GM18526 (cell line): ENCODE measurements around the gene DHRS3.

Experiments
- POLR2A ChIP-seq: IDR thresholded peaks from 3 replicates; pipeline ENCODE4 v1.6.1; 2011; ENCODE audit not compliant: insufficient read length; ENCODE audit errors: extremely low read depth

DHRS3 gene

DNA sequence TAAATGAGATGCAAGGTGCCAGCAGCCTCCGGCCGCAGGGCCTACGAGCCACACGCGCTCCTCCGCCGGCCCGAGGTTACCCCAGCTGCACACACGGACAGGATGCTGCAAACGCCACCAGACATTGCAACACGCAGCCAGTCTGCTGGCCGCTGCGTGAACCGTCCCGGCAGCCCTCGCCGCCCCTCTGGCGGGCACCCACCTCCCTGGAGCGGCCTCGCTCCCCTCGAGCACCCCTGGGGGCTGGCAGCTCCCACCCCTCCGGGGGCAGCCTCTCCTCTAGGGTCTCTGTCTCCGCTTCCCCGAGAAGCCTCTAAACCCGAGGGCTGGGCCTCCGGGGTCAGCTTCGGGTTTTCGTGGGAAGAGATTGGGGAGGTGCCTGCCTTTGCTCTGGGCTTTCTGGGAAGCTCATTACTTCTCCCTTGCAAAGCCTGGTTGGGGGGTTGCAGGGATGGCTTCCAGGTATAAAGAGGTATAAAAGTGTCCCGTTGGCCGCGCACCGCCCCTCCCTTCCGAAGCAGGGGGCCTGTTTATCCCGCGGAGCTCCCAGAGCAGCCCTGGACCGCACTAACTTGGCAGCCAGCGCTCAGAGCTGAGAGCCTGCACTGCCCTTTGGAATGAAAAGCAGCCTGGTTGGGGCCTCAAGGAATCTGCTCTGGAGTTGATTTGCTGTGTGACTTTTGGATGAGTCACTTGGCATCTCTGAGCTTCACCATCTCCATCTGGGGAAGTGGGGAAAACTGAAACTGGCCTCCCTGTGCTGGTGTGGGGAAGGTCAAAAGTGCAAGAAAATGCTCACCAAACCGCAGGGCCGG lies 21.8 kb downstream of the DHRS3 start:
- no peak for TF ChIP-seq POLR2A

GRCh38 chr1:12595757-12596006 lies 22.3 kb downstream of the DHRS3 start:
- TF ChIP-seq POLR2A = no peak

- no peak for TF ChIP-seq POLR2A
Measured at GRCh38 chr1:12594966-12595756, 22.8 kb downstream of the DHRS3 start.

DNA sequence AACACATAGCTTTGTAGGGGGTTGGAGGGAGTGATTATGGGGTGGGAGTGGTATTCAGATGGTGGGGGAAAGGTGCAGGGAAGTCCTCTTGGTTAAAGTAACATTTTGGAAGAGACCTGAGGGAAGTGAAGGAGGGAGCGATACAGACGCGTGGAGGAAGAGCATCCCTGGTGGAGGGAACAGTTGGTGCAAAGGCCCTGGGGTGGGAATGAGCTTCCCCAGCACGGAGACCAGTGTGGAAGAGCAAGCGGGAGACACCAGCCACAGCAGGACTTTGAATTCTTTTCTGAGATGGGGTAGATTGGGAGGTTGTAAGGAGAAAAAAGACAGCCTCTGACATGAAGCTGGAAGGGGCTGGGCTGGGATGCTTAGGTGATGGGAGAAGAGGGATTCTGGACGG lies 23.5 kb downstream of the DHRS3 start:
- TF ChIP-seq POLR2A = no peak

GRCh38 chr1:12593621-12594066 lies 24.4 kb downstream of the DHRS3 start:
- no peak for TF ChIP-seq POLR2A

DNA sequence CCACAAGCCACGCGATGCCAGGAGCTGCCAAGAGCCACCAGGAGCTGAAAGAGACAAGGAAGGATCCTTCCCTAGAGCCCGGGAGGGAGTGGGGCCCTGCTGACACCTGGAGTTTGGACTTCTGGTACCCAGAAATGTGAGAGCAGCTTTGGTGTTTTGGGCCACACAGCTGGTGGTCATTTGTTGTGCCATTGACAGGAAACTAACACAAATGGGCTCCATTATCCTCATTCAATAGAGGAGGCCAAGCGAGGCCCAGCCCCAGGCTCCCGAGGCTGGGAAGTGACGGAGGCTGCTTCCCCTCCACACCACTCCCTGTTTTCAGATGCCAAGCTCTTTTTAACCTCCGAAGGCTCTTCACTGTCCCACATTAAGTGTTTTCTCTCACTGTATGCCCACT lies 25.5 kb downstream of the DHRS3 start:
- no peak for TF ChIP-seq POLR2A

DNA sequence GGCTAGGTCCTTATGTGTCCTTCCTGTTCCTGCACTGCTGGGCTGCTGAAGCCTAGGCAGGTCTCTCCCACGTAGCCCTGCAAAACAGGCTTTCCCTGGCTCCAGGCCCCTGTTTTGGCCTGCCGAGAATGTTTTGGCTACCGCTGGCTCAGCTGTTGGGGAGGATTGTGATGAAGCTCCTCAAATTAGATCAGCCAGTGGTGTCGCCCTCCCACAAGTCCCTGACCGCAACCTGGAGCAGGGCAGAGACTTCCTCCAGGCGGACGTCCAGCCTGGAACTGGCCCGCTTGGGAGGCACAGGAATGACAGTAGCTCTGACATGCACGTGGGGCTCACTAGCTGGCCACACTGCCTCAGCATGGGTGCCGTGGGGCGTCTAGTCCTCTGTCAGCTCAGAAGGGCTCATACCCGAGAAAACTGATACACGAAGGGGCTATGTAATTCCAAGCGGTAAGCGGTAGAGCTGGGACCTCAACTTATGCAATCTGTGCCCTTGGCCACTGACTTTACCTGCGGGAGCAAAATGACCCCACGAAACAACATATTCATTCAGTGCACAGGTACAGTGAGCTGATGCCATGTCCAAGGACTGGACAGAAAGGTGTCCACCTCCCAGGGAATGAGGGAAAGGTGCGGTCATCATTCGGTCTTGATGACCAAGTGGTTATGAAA lies 26.6 kb downstream of the DHRS3 start:
- no peak for TF ChIP-seq POLR2A

DNA sequence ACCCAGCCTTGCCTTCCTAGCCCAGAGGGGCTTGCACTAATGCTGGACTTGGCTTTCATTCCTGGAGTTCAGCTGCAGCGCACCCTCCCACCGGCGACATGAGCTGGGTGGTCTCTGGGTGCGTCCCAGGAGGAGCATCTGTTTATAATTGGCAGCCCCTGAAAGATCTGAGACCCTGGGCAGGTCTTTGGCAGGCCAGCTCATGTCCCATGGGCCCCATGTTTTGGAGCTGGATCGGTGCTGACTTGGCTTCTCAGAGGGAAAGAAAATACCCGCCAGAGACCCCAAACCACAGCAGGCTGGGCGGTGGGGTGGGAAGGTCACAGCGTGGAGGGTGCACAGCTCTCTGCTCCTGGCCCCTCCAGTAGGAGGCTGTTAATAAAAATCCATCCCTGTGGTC lies 29.3 kb downstream of the DHRS3 start:
- no peak for TF ChIP-seq POLR2A

GRCh38 chr1:12587981-12588640 lies 29.9 kb downstream of the DHRS3 start:
- no peak for TF ChIP-seq POLR2A

DNA sequence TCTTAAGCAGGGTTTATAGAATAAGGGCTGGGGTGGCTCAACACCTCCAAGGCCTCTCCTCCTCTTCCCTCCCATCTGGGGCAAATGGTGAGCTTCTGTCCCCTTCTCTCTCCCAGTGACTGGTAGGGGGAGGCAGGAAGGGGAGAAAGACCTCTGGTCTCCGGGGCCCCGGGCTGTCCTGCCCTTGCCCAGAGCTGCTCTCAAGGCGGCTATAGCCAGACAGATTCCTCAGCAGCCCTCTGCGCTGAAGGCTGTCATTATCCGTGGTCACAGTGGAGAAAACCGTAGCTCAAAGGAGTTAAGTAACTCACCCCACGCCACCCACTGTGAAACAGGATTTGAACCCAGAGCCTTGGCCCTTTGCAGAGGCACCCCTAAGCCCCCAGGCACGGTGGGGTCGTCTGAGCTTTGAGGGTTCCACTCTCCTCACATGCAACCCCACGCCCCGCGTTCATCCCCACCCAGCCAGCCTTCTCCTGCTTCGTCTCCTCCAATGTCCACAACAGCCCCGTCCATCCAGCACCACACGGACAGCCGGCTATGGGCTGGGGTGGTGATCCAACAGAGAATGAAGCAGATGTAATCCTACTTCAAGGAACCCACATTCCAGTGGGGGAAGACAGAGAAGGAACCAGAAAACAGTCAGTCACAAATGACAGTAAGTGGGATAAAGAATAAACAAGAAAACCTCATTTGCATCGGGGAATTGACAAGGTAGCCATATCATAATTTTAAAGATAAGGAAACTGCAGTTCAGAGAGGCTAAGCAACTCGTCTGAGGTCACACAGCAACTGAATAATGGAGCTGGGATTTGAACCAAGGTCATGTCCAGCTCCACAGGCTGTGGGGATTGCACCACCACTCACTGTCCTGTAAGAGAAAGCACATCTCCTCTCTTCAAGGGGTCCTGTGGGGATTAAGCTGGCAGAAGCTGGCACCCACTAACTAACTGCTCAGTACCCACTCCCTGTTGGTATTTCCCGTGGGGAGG lies 31.8 kb downstream of the DHRS3 start:
- TF ChIP-seq POLR2A = no peak

DNA sequence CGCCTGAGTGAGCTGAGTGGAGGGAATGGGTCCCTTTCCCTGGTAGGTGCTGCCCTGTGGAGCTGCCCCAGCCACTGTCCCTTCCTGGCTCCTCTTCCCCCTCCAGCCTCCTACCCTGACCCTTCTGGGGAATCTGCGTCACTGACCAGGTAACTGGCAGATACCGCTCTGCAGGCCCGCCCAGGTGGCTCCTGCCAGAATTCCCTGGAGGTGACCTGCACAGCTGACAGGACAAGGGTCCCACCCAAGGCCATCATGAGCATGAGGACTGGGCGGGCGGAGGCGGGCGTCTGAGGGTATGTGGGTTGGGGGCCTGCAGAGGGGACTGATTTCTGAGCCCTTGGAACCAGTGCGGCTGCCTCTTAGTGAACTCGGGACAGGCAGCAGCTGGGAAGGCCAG lies 32.5 kb downstream of the DHRS3 start:
- no peak for TF ChIP-seq POLR2A

DNA sequence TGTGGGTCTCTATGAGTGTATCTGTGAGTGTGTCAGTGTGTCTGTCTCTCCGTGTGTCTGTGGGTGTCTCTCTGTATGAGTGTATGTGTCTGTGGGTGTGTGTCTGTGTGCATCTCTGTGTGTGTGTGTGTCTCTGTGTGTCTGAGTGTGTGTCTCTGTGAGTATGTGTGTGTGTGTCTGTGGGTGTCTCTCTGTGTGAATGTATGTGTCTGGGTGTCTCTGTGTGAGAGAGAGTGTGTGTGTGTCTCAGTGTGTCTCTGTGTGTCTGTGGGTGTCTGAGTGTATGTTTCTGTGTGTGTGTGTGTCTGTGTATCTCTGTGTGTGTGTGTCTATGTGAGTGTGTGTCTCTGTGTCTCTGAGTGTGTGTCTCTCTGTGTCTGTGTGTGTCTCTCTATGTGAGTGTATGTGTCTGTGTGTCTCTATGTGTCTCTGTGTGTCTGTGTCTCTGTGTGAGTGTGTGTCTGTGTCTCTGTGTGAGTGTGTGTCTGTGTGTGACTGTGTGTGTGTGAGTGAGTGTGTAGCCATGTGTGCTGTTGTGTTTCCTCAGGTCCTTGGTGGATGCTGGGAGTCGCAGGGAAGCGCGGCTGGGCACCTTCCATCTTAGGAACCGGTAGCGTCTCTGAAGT lies 33.0 kb downstream of the DHRS3 start:
- TF ChIP-seq POLR2A = no peak

- TF ChIP-seq POLR2A = no peak
Measured at GRCh38 chr1:12583484-12583883, 34.5 kb downstream of the DHRS3 start.

GRCh38 chr1:12582649-12583048 lies 35.4 kb downstream of the DHRS3 start:
- no peak for TF ChIP-seq POLR2A
